Neural cell (in vitro differentiated cells): ENCODE measurements around the gene RNU5D-1.

Experiments
- EZH2 ChIP-seq: fragments of 200-600, 300-800 bp; shearing (Covaris generic), sonication (generic); IDR thresholded peaks from 2 replicates; pipeline ENCODE4 v1.6.1; 2014; ENCODE audit warnings: antibody characterized with exemption, low read length, borderline replicate concordance, mild to moderate bottlenecking; ENCODE audit not compliant: insufficient read depth, poor library complexity, severe bottlenecking
- POLR2AphosphoS5 ChIP-seq: IDR thresholded peaks from 2 replicates; pipeline ENCODE4 v1.6.1; 2012
- RAD21 ChIP-seq: fragments of 450-650 bp; conservative IDR thresholded peaks from 2 replicates; pipeline ENCODE4 v1.6.1; 2014; ENCODE audit warnings: antibody characterized with exemption, mild to moderate bottlenecking, moderate library complexity
- TF ChIP-seq, protein P1 (sequence below): IDR thresholded peaks from 2 replicates; pipeline ENCODE4 v1.6.1; 2012; ENCODE audit warnings: borderline replicate concordance

DNA sequence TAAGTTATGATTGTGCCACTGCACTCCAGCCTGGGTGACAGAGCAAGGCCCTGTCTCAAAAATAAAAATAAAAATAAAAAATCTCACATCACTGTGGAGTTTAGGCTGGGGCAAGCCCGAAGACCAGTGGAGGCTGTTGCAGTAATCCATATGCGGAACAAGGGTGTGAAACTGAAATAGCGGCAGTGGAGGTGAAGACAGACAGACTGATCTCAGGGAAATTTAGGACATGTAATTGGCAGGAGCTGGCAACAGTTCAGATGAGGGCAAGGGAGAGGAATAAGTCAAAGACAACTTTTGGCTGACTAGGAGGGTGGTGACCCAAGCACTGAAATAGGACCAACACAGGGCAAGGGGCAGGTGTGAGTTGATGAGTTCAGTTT is 48.1 kb downstream of the RNU5D-1 start:
- TF ChIP-seq RAD21 (no peak), POLR2AphosphoS5 (no peak), EZH2 (no peak)
- TF ChIP-seq, protein P1, sequence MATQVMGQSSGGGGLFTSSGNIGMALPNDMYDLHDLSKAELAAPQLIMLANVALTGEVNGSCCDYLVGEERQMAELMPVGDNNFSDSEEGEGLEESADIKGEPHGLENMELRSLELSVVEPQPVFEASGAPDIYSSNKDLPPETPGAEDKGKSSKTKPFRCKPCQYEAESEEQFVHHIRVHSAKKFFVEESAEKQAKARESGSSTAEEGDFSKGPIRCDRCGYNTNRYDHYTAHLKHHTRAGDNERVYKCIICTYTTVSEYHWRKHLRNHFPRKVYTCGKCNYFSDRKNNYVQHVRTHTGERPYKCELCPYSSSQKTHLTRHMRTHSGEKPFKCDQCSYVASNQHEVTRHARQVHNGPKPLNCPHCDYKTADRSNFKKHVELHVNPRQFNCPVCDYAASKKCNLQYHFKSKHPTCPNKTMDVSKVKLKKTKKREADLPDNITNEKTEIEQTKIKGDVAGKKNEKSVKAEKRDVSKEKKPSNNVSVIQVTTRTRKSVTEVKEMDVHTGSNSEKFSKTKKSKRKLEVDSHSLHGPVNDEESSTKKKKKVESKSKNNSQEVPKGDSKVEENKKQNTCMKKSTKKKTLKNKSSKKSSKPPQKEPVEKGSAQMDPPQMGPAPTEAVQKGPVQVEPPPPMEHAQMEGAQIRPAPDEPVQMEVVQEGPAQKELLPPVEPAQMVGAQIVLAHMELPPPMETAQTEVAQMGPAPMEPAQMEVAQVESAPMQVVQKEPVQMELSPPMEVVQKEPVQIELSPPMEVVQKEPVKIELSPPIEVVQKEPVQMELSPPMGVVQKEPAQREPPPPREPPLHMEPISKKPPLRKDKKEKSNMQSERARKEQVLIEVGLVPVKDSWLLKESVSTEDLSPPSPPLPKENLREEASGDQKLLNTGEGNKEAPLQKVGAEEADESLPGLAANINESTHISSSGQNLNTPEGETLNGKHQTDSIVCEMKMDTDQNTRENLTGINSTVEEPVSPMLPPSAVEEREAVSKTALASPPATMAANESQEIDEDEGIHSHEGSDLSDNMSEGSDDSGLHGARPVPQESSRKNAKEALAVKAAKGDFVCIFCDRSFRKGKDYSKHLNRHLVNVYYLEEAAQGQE: no peak
